Lower leg skin (tissue), 4 donors: ENCODE data around the gene SLC44A2. TPM values are rescaled to one million over a fixed set of nuclear protein-coding genes. Genes with fewer than 3 reads are reported as not detected.

ENCODE experiments used
- DNase-seq, 2 donors: peaks; one replicate each; pipeline ENCODE4 v3.0.0-alpha.2; 2019; ENCODE audit warnings: low spot score in 2 of 2
- H3K4me3 ChIP-seq: fragments of 200-600 bp; sonication (generic); 2 replicates; pipeline ENCODE4 v1.5.1; 2017; ENCODE audit warnings: mild to moderate bottlenecking, low read depth; ENCODE audit not compliant: poor library complexity, severe bottlenecking
- CTCF ChIP-seq, 3 donors: fragments of 450-650 bp; IDR thresholded peaks; one replicate each; pipeline ENCODE4 v1.5.1; 2016; ENCODE audit warnings: antibody characterized with exemption in 3 of 3, mild to moderate bottlenecking in 3 of 3, moderate library complexity in 2 of 3
- POLR2A ChIP-seq, 2 donors: fragments of 450-650 bp; IDR thresholded peaks; one replicate each; pipeline ENCODE4 v1.6.1; 2016 to 2017; ENCODE audit warnings: antibody characterized with exemption in 2 of 2, mild to moderate bottlenecking in 1 of 2, moderate library complexity in 1 of 2
- WGBS, 2 donors: methylation state at CpG; one replicate each; pipeline ENCODE4 v1.1.5; 2018; 5-methylcytosine and 5-hydroxymethylcytosine counted together
- intact Hi-C: fragments of 100-400 bp; cut with DNase I; formaldehyde crosslinking; loops from one replicate; pipeline ENCODE4 v1.15.0; 2023; ENCODE audit warnings: low total_unique reads
- total RNA-seq, 4 donors: library from RNA; depleted of rRNA; stranded (reverse); fragments of >200 nt; gene quantifications; one replicate each; pipeline ENCODE4 v1.1.0, GENCODE V29; 2016

The SLC44A2 gene
- total RNA-seq, 4 donors from 2014 or later = 100 to 180 (median 129) TPM

GRCh38 chr19:10690341-10690781 lies 65.0 kb downstream of the SLC44A2 start:
- intact Hi-C loops = no loop called here
- WGBS, 2 donors = 38 to 41% methylated on average over 7 of the region's 7 CpGs
- no peak for TF ChIP-seq CTCF (IDR thresholded peaks at IDR 0.05)
- no peak for TF ChIP-seq POLR2A (IDR thresholded peaks at IDR 0.05)
- DNase-seq = no peak
- no peak overlapping the region for H3K4me3 ChIP-seq

GRCh38 chr19:10691178-10691881 lies 66.0 kb downstream of the SLC44A2 start:
- 82 to 87% methylated on average over 23 of the region's 23 CpGs for WGBS, 2 donors
- DNase-seq = no peak
- intact Hi-C loops = no loop called here
- no peak overlapping the region for H3K4me3 ChIP-seq
- TF ChIP-seq CTCF (IDR thresholded peaks at IDR 0.05) (no peak), POLR2A (IDR thresholded peaks at IDR 0.05) (no peak)

- 77 to 82% methylated on average over 5 of the region's 5 CpGs for WGBS, 2 donors
- no peak for TF ChIP-seq CTCF (IDR thresholded peaks at IDR 0.05)
- no peak for TF ChIP-seq POLR2A (IDR thresholded peaks at IDR 0.05)
- H3K4me3 ChIP-seq = no peak overlapping the region
- intact Hi-C loops = no loop called here
- no peak for DNase-seq
Observed at GRCh38 chr19:10691883-10692282, 66.5 kb downstream of the SLC44A2 start.

- no peak for DNase-seq
- no peak overlapping the region for H3K4me3 ChIP-seq
- intact Hi-C loops = no loop called here
- TF ChIP-seq POLR2A (IDR thresholded peaks at IDR 0.05) (no peak), CTCF (IDR thresholded peaks at IDR 0.05) (no peak)
- WGBS, 2 donors = 77 to 79% methylated on average over 5 of the region's 5 CpGs
Observed at GRCh38 chr19:10692673-10693264, 67.4 kb downstream of the SLC44A2 start.

Other genes with a start within 250 kb of the SLC44A2 start
- gene TYK2, start 245.0 kb upstream of the SLC44A2 start, total RNA-seq = 100 to 1,000 TPM in 1 of 4 donors, 10 to 100 TPM in 3; 48.2 to 115 (median 64.8) TPM
- 100 to 1,000 TPM in 3 of 4 donors, 10 to 100 TPM in 1; 92.8 to 142 (median 120) TPM for gene CDC37, start 222.0 kb upstream of the SLC44A2 start, total RNA-seq
- gene PDE4A, start 205.0 kb upstream of the SLC44A2 start, total RNA-seq = 1 to 10 TPM; 4.1 to 6.8 (median 5.7) TPM
- 100 to 1,000 TPM in 1 of 4 donors, 10 to 100 TPM in 3; 81.6 to 102 (median 89.0) TPM for gene KEAP1, start 122.2 kb upstream of the SLC44A2 start, total RNA-seq
- gene S1PR5, start 108.1 kb upstream of the SLC44A2 start, total RNA-seq = 10 to 100 TPM; 34.9 to 64.0 (median 42.3) TPM
- 100 to 1,000 TPM in 1 of 4 donors, 10 to 100 TPM in 3; 58.5 to 106 (median 71.4) TPM for gene ATG4D, start 81.6 kb upstream of the SLC44A2 start, total RNA-seq
- 10 to 100 TPM; 23.8 to 59.3 (median 29.4) TPM for gene KRI1, start 59.5 kb upstream of the SLC44A2 start, total RNA-seq
- 10 to 100 TPM; 11.4 to 14.8 (median 12.8) TPM for gene CDKN2D, start 56.6 kb upstream of the SLC44A2 start, total RNA-seq
- 10 to 100 TPM; 61.3 to 70.3 (median 63.8) TPM for gene AP1M2, start 38.2 kb upstream of the SLC44A2 start, total RNA-seq
- gene ILF3, start 28.8 kb downstream of the SLC44A2 start, total RNA-seq = 100 to 1,000 TPM in 2 of 4 donors, 10 to 100 TPM in 2; 71.8 to 122 (median 97.3) TPM
- 10 to 100 TPM; 25.1 to 33.7 (median 31.0) TPM for gene QTRT1, start 75.9 kb downstream of the SLC44A2 start, total RNA-seq
- gene DNM2, start 92.5 kb downstream of the SLC44A2 start, total RNA-seq = 100 to 1,000 TPM; 182 to 245 (median 218) TPM
- gene TMED1, start 210.7 kb downstream of the SLC44A2 start, total RNA-seq = 10 to 100 TPM; 14.4 to 34.9 (median 26.5) TPM
- gene C19orf38, start 222.9 kb downstream of the SLC44A2 start, total RNA-seq = under 1 TPM in 2 of 4 donors, not detected in 2; 0.42 to 0.91 TPM
- 10 to 100 TPM; 19.8 to 24.9 (median 21.2) TPM for gene CARM1, start 246.0 kb downstream of the SLC44A2 start, total RNA-seq